ENCODE data around the gene PES1.

DNA sequence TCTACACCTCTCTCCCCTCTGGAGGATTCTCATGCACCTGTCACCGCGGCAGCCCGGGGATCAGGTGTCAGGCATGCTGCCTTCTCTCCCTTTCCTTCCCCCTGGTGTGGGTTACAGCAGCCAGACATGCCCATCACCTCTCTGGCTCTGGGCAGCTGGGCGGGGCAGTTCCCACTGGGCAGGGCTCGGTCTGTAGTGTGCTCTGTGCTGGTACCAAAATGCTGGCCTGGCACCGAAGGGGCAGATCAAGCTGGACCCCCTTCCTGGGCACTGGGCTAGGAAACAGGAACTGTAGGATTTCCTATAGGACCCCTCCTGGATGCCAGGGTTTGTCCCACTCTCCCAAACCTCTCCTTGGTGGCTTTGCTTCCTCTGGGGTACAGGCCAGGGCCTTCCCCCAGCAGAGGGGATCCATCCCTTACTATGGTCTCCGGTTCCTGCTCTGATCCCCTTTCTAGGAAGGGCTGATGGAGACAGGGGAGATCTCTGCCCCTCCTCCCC, 18.1 kb downstream of the PES1 start:
- TF ChIP-seq CTCF (conservative IDR thresholded peaks at IDR 0.05; ENCODE audit: low read length) (no peak), EZH2phosphoT487 (IDR thresholded peaks at IDR 0.05; ENCODE audit: borderline replicate concordance) (no peak)
